ENCODE measurements around the gene KCNQ1. TPM values are rescaled to one million over a fixed set of nuclear protein-coding genes. Genes with fewer than 3 reads are reported as not detected.

KCNQ1 gene
- polyA plus RNA-seq, 1 experiment = not detected

GRCh38 chr11:2426826-2427521 is 17.8 kb upstream of the KCNQ1 start:
- DNase-seq (ENCODE audit: low read depth, low spot score) = no peak
- CTCF ChIA-PET = interaction anchor here (3.1 kb wide), 1 partner anchor 105 kb away, joined by 38 read pairs; no protein-coding TSS in a partner anchor
- Histone ChIP-seq H3K4me3 (ENCODE audit: low read depth, low read length) (no peak overlapping the region), H3K9me3 (ENCODE audit: control insufficient read depth, insufficient read depth, low read length) (no peaks in the 10 kb centered on the region; the same call in none of the 2 replicates), H3K27ac (ENCODE audit: low read depth, low read length) (no peak overlapping the region), H3K27me3 (ENCODE audit: control insufficient read depth, insufficient read depth, low read length) (peaks cover 3% of the 10 kb centered on the region)
- TF ChIP-seq, protein P1, sequence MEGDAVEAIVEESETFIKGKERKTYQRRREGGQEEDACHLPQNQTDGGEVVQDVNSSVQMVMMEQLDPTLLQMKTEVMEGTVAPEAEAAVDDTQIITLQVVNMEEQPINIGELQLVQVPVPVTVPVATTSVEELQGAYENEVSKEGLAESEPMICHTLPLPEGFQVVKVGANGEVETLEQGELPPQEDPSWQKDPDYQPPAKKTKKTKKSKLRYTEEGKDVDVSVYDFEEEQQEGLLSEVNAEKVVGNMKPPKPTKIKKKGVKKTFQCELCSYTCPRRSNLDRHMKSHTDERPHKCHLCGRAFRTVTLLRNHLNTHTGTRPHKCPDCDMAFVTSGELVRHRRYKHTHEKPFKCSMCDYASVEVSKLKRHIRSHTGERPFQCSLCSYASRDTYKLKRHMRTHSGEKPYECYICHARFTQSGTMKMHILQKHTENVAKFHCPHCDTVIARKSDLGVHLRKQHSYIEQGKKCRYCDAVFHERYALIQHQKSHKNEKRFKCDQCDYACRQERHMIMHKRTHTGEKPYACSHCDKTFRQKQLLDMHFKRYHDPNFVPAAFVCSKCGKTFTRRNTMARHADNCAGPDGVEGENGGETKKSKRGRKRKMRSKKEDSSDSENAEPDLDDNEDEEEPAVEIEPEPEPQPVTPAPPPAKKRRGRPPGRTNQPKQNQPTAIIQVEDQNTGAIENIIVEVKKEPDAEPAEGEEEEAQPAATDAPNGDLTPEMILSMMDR (IDR thresholded peaks at IDR 0.05; ENCODE audit: low read depth, low read length) = no peak
- POLR2A ChIA-PET = no interaction called here

GRCh38 chr11:2427721-2428321 is 17.0 kb upstream of the KCNQ1 start:
- POLR2A ChIA-PET = no interaction called here
- CTCF ChIA-PET = interaction anchor here (3.1 kb wide), 1 partner anchor 104 kb away, joined by 38 read pairs; no protein-coding TSS in a partner anchor
- TF ChIP-seq, protein P1 (IDR thresholded peaks at IDR 0.05; ENCODE audit: low read depth, low read length) = no peak
- peaks cover 4% of the 10 kb centered on the region for H3K27me3 ChIP-seq (ENCODE audit: control insufficient read depth, insufficient read depth, low read length)
- no peak overlapping the region for H3K27ac ChIP-seq (ENCODE audit: low read depth, low read length)
- no peaks in the 10 kb centered on the region; the same call in none of the 2 replicates for H3K9me3 ChIP-seq (ENCODE audit: control insufficient read depth, insufficient read depth, low read length)
- no peak overlapping the region for H3K4me3 ChIP-seq (ENCODE audit: low read depth, low read length)
- DNase-seq (ENCODE audit: low read depth, low spot score) = no peak

DNA sequence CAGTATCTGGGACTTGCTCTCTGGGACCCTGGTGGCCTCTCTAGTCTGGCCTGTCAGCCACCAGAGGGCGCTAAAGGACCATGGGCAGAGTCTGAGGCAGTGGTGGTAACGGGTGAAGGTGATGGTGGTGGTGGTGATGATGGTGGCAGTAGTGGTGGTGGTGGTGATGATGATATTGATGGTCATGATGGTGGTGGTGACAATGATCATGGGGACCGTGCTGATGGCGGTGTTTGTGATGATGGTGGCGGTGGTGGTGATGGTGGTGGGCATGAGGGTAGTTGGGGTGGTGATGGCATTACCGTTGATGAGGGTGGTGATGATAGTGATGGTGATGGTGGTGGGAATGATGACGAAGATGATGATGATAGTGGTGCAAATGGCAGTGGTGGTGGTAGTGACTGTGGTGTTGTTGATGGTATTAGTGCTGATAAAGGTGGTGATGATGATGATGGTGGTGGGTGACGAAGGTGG is 16.4 kb upstream of the KCNQ1 start:
- H3K27ac ChIP-seq (ENCODE audit: low read depth, low read length) = no peak overlapping the region
- POLR2A ChIA-PET = no interaction called here
- TF ChIP-seq, protein P1 (IDR thresholded peaks at IDR 0.05; ENCODE audit: low read depth, low read length) = peak; percentile 83
- no peaks in the 10 kb centered on the region; the same call in none of the 2 replicates for H3K9me3 ChIP-seq (ENCODE audit: control insufficient read depth, insufficient read depth, low read length)
- CTCF ChIA-PET = interaction anchor here (3.1 kb wide), 1 partner anchor 104 kb away, joined by 38 read pairs; no protein-coding TSS in a partner anchor
- peaks cover 4% of the 10 kb centered on the region for H3K27me3 ChIP-seq (ENCODE audit: control insufficient read depth, insufficient read depth, low read length)
- H3K4me3 ChIP-seq (ENCODE audit: low read depth, low read length) = no peak overlapping the region
- DNase-seq (ENCODE audit: low read depth, low spot score) = no peak

DNA sequence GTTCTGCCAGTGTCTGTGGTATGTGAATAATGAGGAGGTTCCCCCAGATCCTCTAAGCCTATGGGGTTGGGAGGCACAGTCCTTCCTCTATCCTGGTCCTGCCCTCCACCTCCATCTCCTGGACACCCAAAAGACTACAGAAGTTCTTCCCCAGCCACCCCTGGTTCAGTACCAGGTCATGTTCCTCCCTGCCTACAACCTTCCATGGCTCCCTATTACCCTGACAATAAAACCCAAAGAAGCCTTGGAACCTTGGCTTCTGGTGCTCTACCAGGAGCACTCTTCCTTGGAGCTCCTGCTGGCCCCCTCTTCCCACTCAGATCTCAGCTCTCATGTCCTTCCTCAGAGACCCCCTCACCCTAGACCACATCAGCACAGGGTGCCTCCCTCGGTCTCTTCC is 13.4 kb upstream of the KCNQ1 start:
- H3K9me3 ChIP-seq (ENCODE audit: control insufficient read depth, insufficient read depth, low read length) = no peaks in the 10 kb centered on the region; the same call in none of the 2 replicates
- ChIA-PET POLR2A (no interaction called here), CTCF (interaction anchor here (1.0 kb wide), 2 partner anchors 16 to 99 kb away, joined by 3 to 4 read pairs; no protein-coding TSS in a partner anchor)
- H3K4me3 ChIP-seq (ENCODE audit: low read depth, low read length) = no peak overlapping the region
- TF ChIP-seq, protein P1 (IDR thresholded peaks at IDR 0.05; ENCODE audit: low read depth, low read length) = no peak
- H3K27ac ChIP-seq (ENCODE audit: low read depth, low read length) = no peak overlapping the region
- DNase-seq (ENCODE audit: low read depth, low spot score) = no peak
- H3K27me3 ChIP-seq (ENCODE audit: control insufficient read depth, insufficient read depth, low read length) = peaks cover 2% of the 10 kb centered on the region

DNA sequence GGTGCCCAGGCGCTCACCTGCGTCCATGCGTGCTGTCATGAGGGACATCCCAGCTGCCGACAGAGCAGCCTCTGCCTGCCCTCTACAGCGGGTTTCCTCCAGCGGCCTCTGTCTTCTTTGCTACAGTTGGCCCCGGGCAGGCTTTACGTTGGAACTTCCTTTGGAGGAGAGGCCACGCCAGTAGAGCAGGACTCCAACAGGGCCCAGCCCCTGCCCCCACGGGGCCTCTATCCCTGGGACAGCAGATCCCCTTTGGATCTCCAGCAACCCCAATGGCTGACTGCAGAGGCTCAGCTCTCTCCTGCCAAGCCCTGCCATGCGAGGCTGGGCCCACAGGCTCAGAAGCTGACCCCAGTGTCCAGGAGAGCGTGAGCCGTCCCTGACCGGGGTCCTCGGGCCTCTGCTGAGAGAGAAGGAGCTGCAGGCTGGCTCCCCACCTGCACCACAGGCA is 12.6 kb upstream of the KCNQ1 start:
- Histone ChIP-seq H3K4me3 (ENCODE audit: low read depth, low read length) (no peak overlapping the region), H3K9me3 (ENCODE audit: control insufficient read depth, insufficient read depth, low read length) (no peaks in the 10 kb centered on the region; the same call in none of the 2 replicates), H3K27me3 (ENCODE audit: control insufficient read depth, insufficient read depth, low read length) (peaks cover 2% of the 10 kb centered on the region), H3K27ac (ENCODE audit: low read depth, low read length) (no peak overlapping the region)
- POLR2A ChIA-PET = no interaction called here
- DNase-seq (ENCODE audit: low read depth, low spot score) = no peak
- CTCF ChIA-PET = no interaction called here
- TF ChIP-seq, protein P1 (IDR thresholded peaks at IDR 0.05; ENCODE audit: low read depth, low read length) = no peak

Measured in AG04450 (cell line).